Measurements from ENCODE around the gene TRAFD1.
"Not testable (repeated sequence)": the region's sequence is repeated elsewhere in the genome, so short reads cannot be mapped to it uniquely, and the experiment has no call there.

Gene TRAFD1, protein sequence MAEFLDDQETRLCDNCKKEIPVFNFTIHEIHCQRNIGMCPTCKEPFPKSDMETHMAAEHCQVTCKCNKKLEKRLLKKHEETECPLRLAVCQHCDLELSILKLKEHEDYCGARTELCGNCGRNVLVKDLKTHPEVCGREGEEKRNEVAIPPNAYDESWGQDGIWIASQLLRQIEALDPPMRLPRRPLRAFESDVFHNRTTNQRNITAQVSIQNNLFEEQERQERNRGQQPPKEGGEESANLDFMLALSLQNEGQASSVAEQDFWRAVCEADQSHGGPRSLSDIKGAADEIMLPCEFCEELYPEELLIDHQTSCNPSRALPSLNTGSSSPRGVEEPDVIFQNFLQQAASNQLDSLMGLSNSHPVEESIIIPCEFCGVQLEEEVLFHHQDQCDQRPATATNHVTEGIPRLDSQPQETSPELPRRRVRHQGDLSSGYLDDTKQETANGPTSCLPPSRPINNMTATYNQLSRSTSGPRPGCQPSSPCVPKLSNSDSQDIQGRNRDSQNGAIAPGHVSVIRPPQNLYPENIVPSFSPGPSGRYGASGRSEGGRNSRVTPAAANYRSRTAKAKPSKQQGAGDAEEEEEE

GRCh38 chr12:112125250-112125999 lies at the start of gene TRAFD1:
TRAFD1 (plus strand) TSS chr12:112125560; CDS start chr12:112130523, 4,963 bp downstream.
- peak; percentile 93 for DNase-seq

DNA sequence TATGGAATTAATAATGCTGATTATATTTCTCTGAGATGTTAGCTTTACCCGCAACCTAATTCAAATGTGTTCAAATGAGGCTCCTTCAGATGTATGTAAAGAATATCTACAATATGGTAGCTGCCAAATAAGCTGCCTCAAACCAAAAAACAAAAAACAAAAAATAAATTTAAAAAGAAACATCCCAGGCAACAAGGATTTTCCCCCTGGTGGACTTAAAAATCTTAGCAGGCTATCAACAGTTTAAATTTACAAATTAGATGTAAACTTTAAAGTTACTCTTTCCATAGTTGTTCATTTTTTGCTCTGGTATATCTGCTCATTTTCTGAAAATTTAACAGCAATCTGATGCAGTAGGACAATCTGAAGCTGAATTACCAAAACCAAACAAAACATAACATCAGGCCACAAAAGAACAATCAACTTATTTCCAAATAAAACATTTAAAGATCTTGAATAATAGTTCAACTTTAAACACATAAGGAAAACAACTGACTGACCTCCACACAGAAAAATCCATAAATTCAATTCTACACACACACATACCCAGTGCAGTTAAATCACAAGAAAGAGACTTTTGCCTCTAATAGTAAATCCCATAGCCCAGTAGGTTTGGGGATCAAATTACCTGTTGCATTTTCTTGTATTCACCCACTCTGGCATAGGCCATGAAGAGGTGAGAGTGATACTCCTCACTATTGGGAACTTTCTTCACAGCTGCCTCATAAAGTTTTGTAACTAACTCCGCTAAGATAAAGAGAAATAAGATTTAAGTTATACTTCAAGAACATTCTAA lies 38.1 kb upstream of the TRAFD1 start:
- no peak for DNase-seq

- DNase-seq, result no peak
Measured at GRCh38 chr12:112087851-112088250, 37.5 kb upstream of the TRAFD1 start.

DNA sequence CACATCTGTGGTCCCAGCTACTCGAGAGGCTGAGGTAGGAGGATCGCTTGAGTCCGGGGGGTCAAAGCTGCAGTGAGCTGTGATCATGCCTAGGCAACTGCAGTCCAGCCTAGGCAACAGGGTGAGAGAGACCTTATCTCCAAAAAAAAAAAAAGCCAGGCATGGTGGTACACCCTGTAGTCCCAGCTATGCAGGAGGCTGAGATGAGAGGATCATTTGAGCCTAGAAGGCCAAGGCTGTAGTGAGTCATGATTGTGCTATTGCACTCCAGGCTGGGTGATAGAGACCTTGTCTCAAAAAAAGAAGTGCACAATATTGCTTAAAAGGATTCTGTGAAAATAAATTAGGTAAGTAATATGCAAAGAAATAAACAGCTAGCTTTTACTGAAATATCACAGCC lies 33.8 kb upstream of the TRAFD1 start:
- DNase-seq, result no peak

DNA sequence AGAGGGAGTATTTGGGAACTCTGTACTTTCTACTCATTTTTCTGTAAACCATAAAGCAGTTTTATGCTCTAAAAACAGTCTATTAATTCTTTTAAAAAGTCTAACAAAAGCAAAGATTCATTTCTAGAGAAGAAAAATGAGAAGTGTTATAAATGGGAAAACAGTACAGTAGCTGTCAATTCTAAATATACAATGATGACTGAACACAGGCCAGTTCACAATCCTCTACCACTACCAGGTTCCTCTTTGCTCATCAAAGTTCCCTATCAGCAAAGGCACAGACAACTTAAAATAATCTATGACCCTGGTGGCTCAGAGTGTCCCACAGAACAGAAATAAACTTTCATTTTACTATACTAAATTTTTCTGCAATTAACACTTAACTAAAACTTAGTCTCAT lies 29.3 kb upstream of the TRAFD1 start:
- DNase-seq, result no peak

- no peak for DNase-seq
Measured at GRCh38 chr12:112096667-112097066, 28.7 kb upstream of the TRAFD1 start.

GRCh38 chr12:112097641-112098040 lies 27.7 kb upstream of the TRAFD1 start:
- no peak for DNase-seq

- not testable (repeated sequence) for DNase-seq
Measured at GRCh38 chr12:112100500-112100899, 24.9 kb upstream of the TRAFD1 start.

GRCh38 chr12:112102127-112102526 lies 23.2 kb upstream of the TRAFD1 start:
- DNase-seq, result no peak

DNA sequence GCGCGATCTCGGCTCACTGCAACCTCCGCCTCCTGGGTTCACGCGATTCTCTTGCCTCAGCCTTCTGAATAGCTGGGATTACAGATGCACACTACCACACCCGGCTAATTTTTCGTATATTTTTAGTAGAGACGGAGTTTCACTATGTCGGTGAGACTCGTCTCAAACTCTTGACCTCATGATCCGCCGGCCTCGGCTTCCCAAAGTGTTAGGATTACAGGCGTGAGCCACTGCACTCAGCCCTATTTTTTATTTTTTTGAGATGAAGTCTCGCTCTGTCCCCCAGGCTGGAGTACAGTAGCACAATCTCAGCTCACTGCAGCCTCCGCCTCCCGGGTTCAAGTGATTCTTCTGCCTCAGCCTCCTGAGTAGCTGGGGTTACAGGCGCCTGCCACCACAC lies 22.6 kb upstream of the TRAFD1 start:
- DNase-seq, result not testable (repeated sequence)

- DNase-seq, result no peak
Measured at GRCh38 chr12:112103758-112104503, 21.4 kb upstream of the TRAFD1 start.

DNA sequence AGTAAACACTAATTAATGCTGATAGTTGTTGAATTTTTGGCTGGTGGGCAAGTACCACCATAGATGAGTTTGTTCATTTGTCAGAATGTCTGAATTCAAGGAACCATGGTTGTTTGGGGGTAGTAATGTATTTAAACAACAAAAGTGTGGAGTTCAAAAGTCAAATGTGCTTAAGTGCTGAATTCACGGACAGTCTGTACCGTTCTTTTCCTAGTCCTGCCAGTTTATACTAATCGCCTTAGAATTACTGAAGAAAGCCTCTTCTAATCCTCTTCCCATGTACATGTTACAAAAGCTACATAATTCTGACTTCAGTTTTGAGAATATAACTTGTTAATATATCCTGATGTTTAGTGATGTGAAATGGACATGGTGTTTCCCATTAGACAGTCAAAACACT lies 19.5 kb upstream of the TRAFD1 start:
- no peak for DNase-seq

DNA sequence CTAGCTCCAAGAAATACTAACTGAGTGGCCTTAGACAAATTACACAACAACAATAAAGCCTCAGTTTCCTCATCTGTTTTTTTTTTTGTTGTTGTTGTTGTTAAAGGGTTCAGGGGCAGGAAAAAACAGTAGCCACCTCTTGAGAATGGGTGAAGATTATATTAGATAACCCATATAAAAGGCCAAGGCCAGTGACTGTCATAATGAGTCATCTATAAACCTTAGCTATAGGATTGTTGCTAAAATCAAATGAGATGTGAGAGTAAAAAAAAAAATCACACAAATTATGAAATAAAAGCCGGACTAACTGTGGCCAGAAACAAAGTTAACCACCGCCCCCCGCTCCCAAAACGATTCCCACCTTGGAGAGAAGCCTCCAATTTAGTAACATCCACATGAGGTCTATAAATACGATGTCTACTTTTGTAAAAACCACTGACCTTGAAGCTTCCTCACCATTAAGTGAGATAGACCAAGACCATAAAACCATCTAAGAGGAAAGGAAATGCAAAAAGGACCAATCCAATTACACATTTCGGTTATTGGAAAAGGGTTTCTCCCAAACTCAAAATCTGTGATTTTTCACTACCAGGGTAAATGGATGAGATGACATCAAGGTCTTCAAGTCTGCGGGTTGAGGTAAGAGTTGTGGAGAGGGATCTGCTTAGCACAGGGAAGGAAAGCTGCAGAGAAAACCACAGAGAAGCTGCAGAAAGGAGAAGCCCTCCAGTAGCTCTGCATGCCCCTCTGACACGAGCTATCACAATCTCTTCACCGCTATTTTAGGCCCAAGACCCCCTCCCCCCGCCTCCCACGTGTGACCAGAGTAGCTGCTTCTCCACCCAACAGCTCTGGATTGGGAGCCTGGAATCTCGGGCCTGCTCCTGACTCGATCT lies 17.8 kb upstream of the TRAFD1 start:
- DNase-seq, result no peak

- peak; percentile 84 for DNase-seq
Measured at GRCh38 chr12:112108202-112109079, 16.9 kb upstream of the TRAFD1 start, which contains the start of gene NAA25. NAA25 (minus strand) TSS chr12:112108783; CDS start chr12:112108773, 10 bp downstream.

DNA sequence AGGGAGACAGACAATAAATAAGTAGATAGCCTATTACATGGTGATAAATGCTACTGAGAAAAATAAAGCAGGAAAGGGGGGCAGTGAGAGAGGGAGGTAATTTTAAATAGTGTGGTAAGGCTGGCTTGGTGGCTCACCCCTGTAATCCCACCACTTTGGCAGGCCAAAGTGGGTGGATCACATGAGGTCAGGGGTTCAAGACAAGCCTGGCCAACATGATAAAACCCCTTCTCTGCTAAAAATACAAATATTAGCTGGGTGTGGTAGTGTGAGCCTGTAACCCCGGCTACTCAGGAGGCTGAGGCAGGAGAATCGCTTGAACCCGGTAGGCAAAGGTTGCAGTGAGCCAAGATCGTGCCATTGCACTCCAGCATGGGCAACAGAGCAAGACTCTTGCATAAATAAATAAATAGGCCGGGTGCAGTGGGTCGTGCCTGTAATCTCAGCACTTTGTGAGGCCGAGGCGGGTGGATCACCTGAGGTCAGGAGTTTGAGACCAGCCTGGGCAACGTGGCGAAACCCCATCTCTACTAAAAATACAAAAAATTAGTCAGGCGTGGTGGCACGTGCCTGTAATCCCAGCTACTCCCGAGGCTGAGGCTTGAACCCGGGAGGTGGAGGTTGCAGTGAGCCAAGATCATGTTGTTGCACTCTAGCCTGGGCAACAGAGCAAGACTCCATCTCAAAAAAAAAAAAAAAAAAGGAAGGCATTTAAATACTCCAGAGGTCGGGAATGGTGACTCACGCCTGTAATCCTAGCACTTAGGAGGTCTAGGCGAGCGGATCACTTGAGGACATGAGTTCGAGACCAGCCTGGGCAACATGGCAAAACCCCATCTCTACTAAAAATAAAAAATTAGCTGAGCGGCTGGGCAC lies 14.3 kb upstream of the TRAFD1 start:
- DNase-seq, result not testable (repeated sequence)

- DNase-seq, result no peak
Measured at GRCh38 chr12:112111931-112112330, 13.4 kb upstream of the TRAFD1 start.

GRCh38 chr12:112112409-112113133 lies 12.8 kb upstream of the TRAFD1 start:
- DNase-seq, result no peak

Data from NK-92 treated with Interleukin-12 subunit alpha and Interleukin-12 subunit beta, amount 100 ng/mL, for 24 hours (cell line).